WTC11 (cell line): Measurements from ENCODE around the gene FAM53A.

Experiments
- ATF2 ChIP-seq: sonication (generic); formaldehyde crosslinking; IDR thresholded peaks from 2 replicates; pipeline ENCODE4 v1.8.1; 2022; ENCODE audit warnings: low read depth, missing genetic modification reagents, borderline replicate concordance
- FOXP1 ChIP-seq: sonication (generic); formaldehyde crosslinking; IDR thresholded peaks from 2 replicates; pipeline ENCODE4 v1.8.0; 2022; ENCODE audit warnings: missing genetic modification reagents, mild to moderate bottlenecking, moderate library complexity, borderline replicate concordance
- NFYB ChIP-seq: sonication (generic); formaldehyde crosslinking; conservative IDR thresholded peaks from 2 replicates; pipeline ENCODE4 v1.8.0; 2022; ENCODE audit warnings: low read depth, missing genetic modification reagents
- USF2 ChIP-seq: sonication (generic); formaldehyde crosslinking; IDR thresholded peaks from 2 replicates; pipeline ENCODE4 v1.8.1; 2023; ENCODE audit warnings: mild to moderate bottlenecking, missing genetic modification reagents, moderate library complexity
- TF ChIP-seq, protein P1 (sequence below): fragments of 200-600 bp; IDR thresholded peaks from 2 replicates; pipeline ENCODE4 v1.8.0; 2022; ENCODE audit warnings: antibody characterized with exemption
- TF ChIP-seq, protein P2 (sequence below): sonication (generic); formaldehyde crosslinking; IDR thresholded peaks from 2 replicates; pipeline ENCODE4 v1.8.1; 2022; ENCODE audit warnings: mild to moderate bottlenecking, moderate library complexity, missing genetic modification reagents

DNA sequence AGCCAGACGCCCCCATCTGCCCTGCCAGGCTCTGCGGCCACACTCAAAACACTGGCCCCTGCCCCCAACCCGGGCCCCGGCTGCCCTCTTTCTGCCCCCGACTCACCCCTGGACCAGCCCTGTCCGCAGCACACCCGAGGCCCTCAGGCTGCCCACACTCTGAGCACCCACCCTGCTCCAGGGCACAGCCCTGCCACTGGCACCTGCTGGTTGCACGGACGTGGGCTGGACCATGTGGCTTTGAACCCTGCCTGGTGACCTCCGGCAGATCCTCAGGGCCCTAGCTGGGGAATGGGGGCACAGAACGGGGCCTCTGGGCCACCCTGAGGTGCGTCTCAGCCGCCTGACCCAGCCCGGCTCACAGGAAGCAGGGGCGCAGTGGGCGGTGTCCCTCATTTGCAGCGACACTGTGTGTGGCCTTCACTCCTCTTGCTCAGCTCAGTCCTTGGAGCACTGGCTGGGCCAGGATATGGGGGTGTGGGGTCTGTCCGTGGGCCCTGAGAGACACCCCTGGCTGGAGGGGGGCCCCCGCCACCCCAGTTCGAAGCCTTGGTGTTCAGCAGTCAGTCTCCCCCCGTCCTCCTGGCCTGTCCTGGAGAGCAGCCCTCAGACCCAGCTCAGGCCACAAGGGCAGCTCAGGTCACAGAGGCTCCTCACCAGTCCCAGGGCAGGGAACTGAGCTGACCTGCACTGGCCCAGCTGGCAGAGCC is 73.2 kb downstream of the FAM53A start:
- TF ChIP-seq USF2 (no peak), ATF2 (CRISPR knock-in tag) (no peak), FOXP1 (CRISPR knock-in tag) (no peak), NFYB (CRISPR knock-in tag) (no peak)
- TF ChIP-seq, protein P1, sequence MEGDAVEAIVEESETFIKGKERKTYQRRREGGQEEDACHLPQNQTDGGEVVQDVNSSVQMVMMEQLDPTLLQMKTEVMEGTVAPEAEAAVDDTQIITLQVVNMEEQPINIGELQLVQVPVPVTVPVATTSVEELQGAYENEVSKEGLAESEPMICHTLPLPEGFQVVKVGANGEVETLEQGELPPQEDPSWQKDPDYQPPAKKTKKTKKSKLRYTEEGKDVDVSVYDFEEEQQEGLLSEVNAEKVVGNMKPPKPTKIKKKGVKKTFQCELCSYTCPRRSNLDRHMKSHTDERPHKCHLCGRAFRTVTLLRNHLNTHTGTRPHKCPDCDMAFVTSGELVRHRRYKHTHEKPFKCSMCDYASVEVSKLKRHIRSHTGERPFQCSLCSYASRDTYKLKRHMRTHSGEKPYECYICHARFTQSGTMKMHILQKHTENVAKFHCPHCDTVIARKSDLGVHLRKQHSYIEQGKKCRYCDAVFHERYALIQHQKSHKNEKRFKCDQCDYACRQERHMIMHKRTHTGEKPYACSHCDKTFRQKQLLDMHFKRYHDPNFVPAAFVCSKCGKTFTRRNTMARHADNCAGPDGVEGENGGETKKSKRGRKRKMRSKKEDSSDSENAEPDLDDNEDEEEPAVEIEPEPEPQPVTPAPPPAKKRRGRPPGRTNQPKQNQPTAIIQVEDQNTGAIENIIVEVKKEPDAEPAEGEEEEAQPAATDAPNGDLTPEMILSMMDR: no peak
- TF ChIP-seq, protein P2, sequence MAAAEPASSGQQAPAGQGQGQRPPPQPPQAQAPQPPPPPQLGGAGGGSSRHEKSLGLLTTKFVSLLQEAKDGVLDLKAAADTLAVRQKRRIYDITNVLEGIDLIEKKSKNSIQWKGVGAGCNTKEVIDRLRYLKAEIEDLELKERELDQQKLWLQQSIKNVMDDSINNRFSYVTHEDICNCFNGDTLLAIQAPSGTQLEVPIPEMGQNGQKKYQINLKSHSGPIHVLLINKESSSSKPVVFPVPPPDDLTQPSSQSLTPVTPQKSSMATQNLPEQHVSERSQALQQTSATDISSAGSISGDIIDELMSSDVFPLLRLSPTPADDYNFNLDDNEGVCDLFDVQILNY (CRISPR knock-in tag): no peak
